HG02870 (cell line): ENCODE results near the gene MYRIP.
"Not testable (repeated sequence)": the region's sequence is repeated elsewhere in the genome, so short reads cannot be mapped to it uniquely, and the experiment has no call there.

ENCODE experiments used
- ATAC-seq: cut with Tn5 transposase; IDR thresholded peaks from one replicate; pipeline ENCODE4 v1.9.1; 2021; ENCODE audit warnings: mild to moderate bottlenecking, moderate library complexity; ENCODE audit not compliant: unreplicated experiment

MYRIP gene

DNA sequence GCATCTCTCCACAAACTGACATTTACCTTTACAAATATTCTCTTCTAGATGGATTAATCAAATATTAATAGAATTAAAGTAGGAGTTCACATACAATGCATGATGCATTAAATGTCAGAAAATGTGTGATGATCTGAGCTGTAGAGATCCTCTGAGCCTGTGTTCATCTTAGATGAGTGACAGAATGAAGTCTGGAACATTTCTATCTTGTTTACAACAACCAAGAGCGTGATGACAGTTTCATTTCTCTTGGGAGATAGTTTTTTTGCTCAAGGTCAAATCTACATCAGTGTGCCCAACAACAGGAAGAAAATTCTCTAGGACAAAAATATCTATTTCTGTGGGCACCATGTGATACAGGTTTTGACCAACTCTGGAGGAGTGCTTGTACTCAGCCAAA is 211.9 kb downstream of the MYRIP start:
- no peak for ATAC-seq

DNA sequence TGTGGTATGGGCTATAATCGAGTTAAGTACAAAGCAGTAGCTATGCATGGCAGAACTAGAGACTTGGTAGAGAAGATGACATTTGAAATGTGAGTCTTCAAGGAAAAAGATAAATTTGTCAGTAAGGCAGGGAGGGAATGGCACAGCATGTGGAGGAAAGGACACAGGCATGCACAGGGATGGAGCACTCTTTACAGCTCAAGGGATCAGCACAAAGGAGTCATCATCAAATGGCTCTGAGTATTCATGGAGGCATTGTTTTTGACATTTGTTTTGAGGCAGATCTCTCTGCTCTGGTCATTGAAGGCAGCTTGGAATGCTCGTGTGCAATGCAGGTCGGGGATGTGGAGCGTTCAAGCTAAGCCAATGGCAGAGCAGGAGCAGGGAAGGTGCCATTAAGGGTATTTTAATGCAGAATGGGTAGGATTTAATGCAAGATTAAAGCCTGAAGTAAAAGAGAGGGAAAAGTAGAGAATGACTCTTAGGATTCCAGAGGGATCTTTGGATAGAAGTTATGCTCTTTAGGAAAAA is 213.0 kb downstream of the MYRIP start:
- no peak for ATAC-seq

DNA sequence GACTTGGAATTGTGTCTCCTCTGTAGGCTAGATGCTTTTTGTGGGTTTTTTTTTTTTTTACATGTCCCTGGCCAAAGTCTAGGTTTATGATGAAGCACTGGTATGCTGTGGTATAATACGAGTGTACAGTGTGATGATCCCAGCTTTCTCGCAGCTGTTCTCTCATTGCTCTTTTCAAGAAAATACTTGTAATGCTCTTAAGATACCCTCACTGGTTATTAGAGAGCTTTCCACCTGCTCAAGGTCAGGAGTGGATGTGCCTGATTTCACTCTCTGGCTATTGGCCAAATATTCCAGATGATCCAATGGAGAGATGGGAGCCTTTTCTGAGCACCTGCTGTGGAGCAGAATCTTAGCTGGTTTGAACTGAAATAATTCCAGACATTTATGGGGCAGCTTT is 215.1 kb downstream of the MYRIP start:
- no peak for ATAC-seq

DNA sequence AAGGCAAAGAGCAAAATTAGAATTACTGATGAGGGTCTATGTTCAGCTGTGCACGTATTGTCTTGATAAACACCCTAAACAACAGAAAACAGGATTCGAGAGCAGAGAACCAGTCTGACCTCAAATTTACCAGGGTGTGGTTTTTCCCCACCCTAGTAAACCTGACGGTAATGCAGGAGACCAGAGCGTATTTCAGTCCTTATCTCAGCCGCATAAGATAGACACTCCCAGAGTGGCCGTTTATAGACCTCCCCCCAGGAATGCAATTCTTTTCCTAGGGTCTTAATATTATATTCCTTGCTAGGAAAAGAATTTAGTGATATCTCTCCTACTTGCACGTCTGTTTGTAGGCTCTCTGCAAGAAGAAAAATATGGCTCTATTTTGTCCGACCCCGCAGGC is 216.5 kb downstream of the MYRIP start:
- ATAC-seq = not testable (repeated sequence)

DNA sequence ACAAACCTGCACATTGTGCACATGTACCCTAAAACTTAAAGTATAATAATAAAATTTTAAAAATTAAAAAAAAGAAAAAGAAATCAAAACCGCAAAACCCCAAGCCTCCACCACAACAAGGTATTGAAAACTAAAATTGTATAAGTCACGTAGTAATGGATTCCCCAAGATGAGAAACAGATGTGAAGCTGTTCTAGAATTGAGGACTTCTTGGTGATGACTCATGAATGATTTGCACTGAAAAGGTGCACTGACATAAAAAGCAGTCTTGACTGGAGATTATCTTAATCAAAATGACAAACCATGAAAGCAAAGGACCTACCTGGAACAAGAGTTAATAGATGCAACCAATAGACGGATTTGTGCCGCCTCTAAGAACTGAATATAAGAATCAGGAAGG is 225.8 kb downstream of the MYRIP start:
- ATAC-seq = no peak

DNA sequence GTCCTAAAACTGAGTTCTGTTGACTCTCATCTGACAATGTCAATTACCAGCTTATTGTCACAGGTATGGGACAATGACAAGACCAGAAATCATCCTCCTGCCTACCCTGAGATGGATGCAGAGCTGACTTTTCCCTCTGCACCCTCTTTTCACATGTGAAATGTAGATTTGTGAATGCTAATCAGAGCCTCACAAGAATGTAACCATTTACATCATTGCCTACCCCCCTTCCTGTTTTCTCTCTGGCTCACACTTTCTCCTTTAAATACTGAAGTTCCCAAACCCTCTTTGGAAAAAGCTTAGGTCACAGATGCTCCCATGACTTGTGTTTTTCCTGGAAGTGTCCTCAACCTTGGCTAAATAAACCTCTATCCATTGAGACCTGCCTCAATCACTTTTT is 228.2 kb downstream of the MYRIP start:
- ATAC-seq = no peak

DNA sequence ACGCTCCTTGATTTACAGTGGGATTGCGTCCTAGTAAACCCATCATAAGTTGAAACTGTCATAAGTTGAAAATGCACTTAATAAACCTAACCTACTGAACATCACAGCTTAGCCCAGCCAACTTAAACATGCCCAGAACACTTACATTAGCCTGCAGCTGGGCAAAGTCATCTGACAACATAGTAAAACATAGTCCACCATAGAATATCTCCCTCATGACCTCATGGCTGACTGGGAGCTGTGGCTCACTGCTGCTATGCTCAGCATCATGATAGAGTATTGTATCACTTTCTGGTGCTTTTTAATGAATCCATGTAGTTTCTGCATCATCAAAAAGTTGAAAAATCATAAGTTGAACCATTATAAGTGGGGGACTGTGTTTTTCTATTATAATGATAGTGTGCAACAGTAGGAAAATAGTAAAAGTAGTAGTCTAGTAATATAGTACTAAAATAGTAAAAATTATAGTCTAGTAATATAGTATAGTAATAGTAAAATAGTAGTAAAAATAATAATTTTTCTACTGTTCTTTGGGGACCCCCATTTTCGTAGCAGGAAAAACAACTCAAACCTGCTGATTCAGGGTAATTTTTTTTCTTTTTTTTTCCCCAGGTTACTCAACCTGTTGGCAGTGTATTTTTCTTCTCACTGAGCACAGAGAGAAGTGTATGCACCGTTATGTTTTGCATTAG is 233.5 kb downstream of the MYRIP start:
- no peak for ATAC-seq

DNA sequence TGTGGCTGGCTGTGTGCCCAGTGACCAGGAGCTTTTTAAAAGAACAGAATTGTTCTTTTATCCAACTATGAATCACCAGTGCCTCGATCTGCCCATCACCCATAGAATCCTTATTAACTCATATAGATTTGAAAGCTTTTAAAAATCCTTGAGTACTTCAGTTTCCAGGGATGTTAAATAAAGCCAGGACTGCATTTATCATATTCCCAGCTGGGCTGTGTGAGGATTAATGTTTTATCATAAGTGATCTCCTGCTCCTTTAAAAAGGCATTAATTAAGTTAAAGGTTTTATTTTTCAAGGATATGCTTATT is 234.0 kb downstream of the MYRIP start:
- no peak for ATAC-seq

DNA sequence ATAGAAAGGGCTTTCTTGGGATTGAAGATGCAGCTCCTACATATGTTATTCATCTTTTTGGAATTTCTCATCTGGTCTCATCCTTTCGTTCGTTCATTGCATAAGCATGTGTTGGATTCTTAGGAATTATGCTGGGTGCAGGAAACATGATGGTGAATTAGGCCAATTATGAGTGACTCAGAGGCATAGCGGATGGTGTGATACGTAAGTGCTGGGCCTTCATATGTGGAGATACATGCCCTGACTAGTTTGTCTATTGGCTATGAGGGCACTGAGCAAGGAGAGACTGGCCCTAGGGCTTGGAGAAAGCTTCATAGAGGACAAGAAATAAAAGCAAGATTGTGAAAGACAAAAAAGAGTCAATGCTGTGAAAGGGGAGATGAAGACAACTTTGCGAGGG is 235.1 kb downstream of the MYRIP start:
- no peak for ATAC-seq

DNA sequence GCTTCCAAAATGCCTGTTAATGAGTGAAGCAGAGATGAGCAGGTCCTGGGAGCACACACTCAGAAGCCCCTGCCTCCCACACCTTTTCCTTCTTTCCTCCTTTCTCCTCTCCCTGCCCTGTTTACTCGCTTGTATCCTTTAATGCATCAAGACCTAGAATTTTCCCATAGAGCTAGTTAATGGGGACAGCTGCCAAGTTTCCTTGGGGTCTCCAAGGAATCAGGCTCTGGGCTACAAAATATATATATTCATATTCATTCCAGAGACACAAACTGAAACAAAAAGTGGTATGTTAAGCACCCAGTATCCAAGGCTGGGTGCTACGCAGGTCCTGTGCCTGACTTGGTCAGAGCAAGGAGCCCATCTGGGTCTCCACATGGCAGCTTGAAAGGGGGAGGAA is 235.6 kb downstream of the MYRIP start:
- no peak for ATAC-seq

DNA sequence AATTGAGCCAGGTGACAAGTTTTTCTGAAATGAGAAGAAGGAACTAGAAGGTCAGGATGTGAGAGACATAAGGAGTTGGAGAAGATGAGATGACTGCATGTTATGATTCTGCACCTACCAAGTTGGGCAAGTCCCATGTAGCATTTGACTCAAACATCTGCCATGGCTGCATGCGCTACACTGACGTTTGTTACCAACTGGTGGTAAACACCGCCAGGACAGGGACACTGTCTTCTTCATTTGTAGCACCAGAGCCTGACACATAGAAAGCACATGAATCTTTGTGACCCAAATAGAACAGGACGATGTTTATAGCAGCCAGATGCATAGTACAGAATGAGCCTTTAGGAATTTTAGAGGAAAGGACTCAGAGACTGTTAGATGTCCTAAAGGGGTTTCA is 236.7 kb downstream of the MYRIP start:
- ATAC-seq = no peak

DNA sequence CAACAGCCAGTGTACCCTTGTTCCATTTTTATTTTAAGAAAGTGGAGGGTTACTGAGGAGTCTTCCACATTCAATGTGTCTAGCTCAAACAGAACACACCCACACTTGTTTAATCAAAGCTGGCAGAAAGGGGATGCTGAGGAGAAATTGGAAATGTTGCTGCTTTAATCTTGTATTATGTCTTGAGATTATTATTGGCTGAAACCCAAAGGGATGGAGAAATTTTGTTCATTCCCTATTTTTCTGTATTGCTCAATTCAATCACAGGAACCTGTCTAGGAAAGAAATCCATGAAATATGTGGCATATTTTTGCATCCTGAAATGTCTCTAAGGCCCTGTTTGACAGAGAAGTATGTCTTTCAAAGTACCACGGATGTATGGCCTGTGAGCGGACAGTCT is 238.0 kb downstream of the MYRIP start:
- no peak for ATAC-seq

DNA sequence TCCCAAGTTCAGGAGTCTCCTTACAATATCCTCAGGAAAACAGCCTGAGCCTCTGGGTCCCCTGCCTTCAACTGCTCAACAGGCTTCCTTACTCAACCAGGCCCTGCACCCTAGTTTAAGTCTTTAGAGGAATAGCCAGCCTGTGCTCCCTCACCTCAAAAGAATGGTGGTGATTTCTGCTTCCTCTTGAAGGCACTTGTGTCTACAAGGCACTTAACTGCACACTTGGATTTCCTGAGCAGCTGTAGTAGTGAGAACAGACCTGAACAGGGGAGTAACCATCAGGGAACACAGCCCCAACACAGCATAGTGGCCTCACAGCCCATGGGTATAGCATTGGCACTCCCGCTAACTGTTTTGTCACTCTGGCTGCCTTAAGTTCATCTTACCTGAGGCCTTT is 244.3 kb downstream of the MYRIP start:
- ATAC-seq = no peak

DNA sequence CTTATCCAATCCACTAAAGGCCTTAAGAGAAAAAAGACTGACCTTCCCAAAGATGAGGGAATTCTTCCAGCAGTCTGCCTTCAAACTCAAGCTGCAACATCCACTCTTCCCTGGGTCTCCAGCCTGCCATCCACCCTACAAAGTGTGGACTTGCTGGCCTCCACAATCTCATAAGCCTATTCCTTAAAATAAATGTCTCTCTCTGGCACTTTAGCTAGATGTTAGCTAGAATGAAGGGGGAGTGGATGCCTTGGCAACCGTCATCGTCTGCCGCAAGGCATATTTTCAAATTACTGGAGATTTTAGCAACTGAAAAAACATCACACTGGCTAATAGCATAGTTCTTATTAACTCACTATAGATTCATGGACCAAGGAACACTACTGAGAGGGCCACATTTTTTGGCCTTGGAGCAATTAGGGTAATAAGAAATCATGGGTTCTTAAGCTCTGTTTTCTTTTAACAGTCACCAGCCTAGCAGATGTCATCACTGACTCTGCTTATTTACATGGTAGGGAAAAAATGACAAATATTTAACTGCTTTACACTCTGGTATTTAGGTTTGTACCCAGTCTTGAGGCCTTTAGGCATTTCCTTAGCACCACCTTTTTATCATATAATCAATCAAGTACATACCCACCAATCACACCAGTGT is 245.3 kb downstream of the MYRIP start:
- no peak for ATAC-seq

DNA sequence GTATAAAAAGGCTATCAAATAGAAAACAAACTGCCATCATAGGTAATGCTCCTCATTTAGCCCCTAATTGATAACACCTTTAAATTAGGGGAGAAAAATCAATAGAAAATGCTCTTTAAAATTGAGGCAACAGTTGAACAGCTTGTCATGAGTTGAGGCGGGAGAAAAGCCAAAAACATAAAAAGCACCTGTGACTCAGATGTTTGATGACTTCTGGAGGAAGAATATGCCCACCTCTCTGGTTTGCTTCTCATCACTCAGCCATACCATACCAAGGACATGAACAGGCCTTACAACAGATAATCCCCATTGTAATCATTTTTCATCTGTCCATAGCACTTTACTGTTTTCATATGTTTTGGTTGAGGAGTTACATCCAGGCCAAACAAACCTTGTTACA is 246.0 kb downstream of the MYRIP start:
- no peak for ATAC-seq

DNA sequence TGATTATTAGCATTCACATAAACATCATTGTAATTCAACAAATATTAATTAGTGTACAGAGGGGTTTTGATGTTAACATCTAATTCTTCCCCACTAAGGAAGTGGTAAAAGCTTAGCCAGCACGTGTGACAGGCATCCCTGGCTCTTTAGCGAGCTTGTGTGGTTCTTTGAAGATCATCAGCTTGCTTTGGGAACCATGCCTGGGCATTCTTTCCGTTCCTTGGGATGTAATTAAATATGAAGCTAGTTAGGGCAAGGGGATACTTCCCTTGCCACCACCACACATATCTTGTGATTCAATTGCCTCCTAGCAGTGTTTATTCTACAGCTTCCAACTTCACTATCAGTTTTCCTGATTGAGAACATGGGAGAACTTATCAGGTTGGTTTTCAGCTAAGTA is 246.5 kb downstream of the MYRIP start:
- ATAC-seq = no peak

DNA sequence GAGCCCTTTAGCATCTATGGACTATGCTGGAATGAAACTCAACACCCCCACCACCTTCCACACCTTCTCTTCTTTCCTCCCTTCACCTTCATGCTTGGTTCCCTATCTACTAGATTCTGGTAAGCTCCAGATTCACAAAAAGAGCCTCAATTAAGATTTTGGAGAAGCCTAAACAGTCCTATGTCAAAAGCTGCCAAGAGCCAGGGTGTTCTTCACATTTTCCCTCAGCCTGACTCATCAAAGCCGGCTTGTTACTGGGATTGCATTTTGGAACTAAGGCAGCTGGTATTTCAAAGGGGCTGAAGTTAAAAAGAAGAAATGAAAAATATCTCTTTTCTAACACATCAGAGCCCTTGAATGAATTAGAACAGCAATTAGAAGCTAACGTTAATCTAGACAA is 247.7 kb downstream of the MYRIP start:
- no peak for ATAC-seq

DNA sequence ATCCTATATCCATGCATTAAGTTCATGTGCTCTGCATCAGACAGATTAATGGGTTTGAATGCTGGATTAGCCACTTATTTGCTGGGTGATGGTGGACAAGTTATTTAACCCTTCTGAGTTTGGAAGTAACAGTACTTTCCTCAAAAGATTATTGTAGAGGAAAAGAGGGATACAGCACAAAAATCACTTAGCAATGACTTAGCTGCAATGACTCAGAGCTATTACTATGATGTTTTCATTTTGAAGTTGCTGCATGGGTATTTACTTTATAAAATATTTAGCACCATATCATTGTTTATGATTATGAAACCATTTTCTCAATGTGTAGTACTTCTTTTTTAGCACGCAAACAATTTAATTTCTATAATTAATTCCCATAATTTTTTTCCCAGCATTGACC is 248.4 kb downstream of the MYRIP start:
- no peak for ATAC-seq

DNA sequence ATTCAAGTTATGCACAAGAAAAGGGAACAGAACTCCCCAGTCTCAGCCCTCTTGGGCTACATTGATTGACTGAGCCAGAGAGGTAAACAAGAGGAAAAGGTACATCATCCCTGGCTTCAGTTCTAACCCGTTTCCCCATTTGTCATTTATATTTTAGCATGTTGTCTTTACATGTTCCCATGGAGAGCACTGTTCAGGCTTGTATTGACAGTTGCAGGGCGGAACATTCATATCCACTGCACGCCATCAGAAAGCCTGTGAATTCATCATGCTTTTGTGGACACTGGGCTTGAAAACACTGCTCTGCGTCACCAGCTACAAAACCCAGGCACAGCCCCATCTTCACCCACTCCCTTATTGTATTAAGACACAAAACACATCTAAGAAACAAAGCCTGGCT is 259.2 kb downstream of the MYRIP start:
- ATAC-seq = no peak

DNA sequence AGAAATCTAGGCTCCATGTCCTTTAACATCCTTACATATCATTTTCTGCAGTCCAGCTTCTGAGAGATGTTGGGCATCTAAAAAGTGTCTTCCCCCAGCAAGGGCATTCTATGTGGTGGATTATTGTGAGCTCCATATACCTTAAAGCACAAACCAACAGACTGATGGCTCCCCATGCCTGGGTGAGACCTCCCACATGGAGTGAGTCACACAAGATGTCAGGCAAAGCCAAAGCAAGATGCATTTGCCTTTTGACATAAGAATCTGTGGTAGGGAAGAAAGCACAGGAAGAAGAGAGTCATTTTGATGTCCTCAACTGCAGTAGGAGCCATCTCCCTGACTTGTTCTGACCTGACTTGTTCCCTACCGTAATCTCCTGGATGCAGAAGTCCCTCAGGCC is 261.4 kb downstream of the MYRIP start:
- ATAC-seq = no peak

DNA sequence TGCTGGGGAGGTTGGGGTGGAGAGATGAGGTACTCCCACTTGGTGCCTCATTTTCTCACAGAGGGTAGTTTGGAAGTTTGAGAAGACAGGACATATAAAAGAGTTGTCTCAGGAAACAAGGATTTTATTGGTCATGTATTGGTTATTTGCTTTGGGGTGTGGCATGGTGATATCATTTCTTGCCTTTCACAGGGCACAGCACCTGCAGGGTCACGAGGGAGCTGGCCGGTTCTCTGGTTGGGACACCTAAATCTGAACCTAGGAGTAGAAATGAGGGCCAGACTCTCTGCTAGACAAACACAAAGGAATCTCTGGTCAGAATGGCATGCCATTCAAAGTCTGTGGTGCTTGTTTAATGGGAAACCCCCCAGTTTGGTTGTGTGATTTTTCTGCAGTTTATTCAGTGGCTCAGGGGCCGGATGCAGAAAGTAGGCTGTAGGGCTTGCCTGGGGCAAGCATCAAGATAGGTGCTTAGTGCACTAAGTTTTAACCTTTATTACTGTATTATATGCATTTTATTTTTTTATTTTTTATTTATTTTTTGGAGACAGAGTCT is 262.4 kb downstream of the MYRIP start:
- ATAC-seq = no peak

DNA sequence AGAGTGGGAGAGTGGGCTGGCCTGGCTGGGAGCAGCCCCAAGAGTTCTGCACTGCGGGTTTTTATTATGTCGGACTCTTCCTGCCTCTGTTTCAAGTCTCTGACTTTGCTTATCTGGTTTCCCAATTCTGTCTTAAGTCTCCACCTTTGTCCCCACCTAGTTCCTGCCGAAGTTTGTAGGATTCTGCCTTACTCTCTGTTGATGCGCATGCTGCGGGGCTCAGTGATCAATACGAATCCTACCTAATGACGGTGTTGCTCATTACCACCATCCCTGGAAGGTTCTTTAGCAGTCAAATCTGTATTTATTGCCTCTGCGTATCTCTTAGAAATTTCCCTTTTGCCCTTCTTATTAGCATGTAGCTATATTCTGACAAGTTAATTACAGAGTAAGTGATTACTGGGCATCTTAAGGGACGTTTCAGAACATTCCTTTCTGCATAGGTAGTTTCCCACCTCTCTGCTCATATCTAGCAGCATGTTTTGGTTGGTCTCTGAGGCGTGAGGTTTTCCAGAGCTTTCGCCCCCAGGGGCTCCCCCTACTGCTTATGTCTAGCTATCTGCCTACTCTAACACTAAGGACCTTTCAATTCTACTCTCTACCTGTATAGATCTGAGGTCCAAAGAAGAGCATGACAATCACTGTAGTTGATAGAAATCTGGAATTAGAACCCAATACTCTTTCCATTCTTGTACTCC is 264.1 kb downstream of the MYRIP start:
- no peak for ATAC-seq
